HUES64 (cell line): Measurements from ENCODE around the gene TRNAU1AP.
"Not testable (repeated sequence)": the region's sequence is repeated elsewhere in the genome, so short reads cannot be mapped to it uniquely, and the experiment has no call there.

Experiments used
- H3K27ac ChIP-seq: 2 replicates; pipeline ENCODE4 v1.7.0; 2013; ENCODE audit warnings: low read depth, low read length, inconsistent platforms
- H3K27me3 ChIP-seq: 2 replicates; pipeline ENCODE4 v1.6.1; 2013; ENCODE audit warnings: mild to moderate bottlenecking, low read length; ENCODE audit not compliant: insufficient read depth
- H3K36me3 ChIP-seq: 2 replicates; pipeline ENCODE4 v1.6.1; 2013; ENCODE audit warnings: mild to moderate bottlenecking, low read length; ENCODE audit not compliant: insufficient read depth
- H3K4me1 ChIP-seq: 2 replicates; pipeline ENCODE4 v1.6.1; 2013; ENCODE audit warnings: mild to moderate bottlenecking, low read length, moderate library complexity; ENCODE audit not compliant: insufficient read depth
- H3K4me3 ChIP-seq: 2 replicates; pipeline ENCODE4 v1.5.1; 2013; ENCODE audit warnings: mild to moderate bottlenecking, low read length, moderate library complexity
- H3K9ac ChIP-seq: 2 replicates; pipeline ENCODE4 v1.6.1; 2013; ENCODE audit warnings: mild to moderate bottlenecking, low read depth, low read length
- H3K9me3 ChIP-seq: 2 replicates; pipeline ENCODE4 v1.6.1; 2013; ENCODE audit warnings: low read depth, low read length; ENCODE audit not compliant: insufficient read depth
- WGBS: fragments of 150-250, 120-280 bp; methylation state at CpG from one replicate; pipeline ENCODE4 v1.1.7; 2013; ENCODE audit warnings: missing lambda C conversion rate; 5-methylcytosine and 5-hydroxymethylcytosine counted together

The TRNAU1AP gene

DNA sequence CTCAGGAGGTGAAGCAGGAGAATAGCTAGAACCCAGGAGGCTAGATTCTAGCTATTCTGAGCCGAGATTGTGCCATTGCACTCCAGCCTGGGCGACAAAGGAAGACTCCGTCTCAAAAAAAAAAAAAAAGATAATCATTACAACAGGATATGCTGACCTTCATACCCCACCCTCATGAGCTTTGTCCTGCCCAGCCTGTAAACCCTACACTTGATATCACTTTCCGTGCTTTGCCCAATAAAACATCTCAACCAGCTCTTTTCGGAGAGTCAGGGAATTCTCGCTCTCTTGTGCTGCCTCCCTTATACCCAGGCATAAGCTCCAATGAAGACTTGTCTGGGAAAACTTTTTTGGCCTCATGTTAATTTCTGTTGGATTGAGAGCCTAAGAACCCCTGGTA is 1.5 kb upstream of the TRNAU1AP start:
- Histone ChIP-seq H3K4me1 (0 out of 2 replicates have a peak, but pooled peaks cover 5% of the 10 kb centered on the region), H3K27ac (no peak overlapping the region), H3K9me3 (no peaks in the 10 kb centered on the region), H3K27me3 (no peaks in the 10 kb centered on the region), H3K36me3 (peaks cover 12% of the 10 kb centered on the region), H3K9ac (no peak overlapping the region), H3K4me3 (no peak overlapping the region)
- 97% methylated on average over 6 of the region's 6 CpGs for WGBS

DNA sequence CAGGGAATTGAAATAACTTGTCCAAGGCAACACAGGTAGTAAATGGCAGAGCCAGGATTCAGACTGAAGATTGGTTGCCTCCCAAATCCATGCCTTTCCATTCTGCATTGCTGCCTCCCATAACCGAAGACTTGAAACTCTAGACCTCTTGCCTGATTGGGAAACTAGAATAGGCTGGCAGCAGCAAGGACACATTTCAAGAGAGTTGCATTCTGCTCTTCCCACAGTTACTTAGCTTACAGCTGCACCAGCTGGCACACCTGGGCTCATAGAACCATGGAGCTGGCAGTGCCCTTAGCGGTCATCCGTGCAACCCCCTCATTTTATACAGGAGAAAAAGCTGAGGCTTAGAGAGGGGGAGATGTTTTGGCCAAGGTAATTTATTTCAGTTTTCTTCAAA is 8.0 kb downstream of the TRNAU1AP start:
- peaks cover 77% of the 10 kb centered on the region for H3K36me3 ChIP-seq
- H3K4me3 ChIP-seq: no peak overlapping the region
- H3K27ac ChIP-seq: no peak overlapping the region
- no peaks in the 10 kb centered on the region for H3K4me1 ChIP-seq
- no peak overlapping the region for H3K9ac ChIP-seq
- no peaks in the 10 kb centered on the region for H3K9me3 ChIP-seq
- no peaks in the 10 kb centered on the region for H3K27me3 ChIP-seq
- WGBS: 100% methylated on average over 3 of the region's 3 CpGs

DNA sequence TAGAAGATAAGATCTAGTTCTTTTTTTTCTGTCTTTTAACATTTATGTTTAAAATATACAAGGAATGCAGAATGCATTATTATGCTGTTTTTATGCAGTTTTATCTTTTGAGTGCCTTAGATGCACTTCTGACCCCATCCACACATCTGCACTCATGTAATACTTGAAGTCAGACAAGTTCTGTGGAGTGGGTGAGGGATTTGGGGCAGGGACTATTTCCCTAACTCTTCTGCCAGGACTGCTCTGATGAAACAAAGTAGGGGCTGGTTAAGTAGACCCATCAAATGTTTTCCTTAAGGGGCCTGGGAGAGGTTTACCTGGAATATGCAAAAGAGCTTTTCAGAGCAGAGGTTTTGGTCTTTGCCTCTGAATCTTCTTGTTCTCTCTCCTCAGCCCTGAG is 11.4 kb downstream of the TRNAU1AP start:
- H3K36me3 ChIP-seq: peaks cover 88% of the 10 kb centered on the region
- H3K4me3 ChIP-seq: no peak overlapping the region
- no peaks in the 10 kb centered on the region for H3K4me1 ChIP-seq

DNA sequence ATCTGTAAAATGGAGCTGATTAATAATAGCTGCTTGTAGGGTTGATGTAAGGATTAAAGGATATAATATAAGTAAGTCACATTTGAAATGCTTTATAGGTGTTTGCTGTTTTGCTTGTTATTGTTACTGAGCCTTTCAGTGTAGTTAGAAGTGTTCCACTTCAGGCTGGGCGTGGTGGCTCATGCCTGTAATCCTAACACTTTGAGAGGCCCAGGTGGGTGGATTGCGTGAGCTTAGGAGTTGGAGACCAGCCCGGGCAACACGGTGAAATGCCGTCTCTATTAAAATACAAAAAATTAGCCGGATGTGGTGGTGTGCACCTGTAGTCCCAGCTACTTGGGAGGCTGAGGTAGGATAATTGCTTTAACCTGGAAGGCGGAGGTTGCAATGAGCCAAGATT is 12.2 kb downstream of the TRNAU1AP start:
- H3K36me3 ChIP-seq: peaks cover 83% of the 10 kb centered on the region
- H3K27me3 ChIP-seq: no peaks in the 10 kb centered on the region
- H3K9ac ChIP-seq: no peak overlapping the region
- 98% methylated on average over 7 of the region's 7 CpGs for WGBS
- H3K4me1 ChIP-seq: no peaks in the 10 kb centered on the region
- no peak overlapping the region for H3K4me3 ChIP-seq
- H3K9me3 ChIP-seq: no peaks in the 10 kb centered on the region
- no peak overlapping the region for H3K27ac ChIP-seq

More for the DNA sequence above, 11.4 kb downstream of the TRNAU1AP start:
- Histone ChIP-seq H3K27me3 (no peaks in the 10 kb centered on the region), H3K27ac (no peak overlapping the region), H3K9ac (no peak overlapping the region), H3K9me3 (no peaks in the 10 kb centered on the region)

DNA sequence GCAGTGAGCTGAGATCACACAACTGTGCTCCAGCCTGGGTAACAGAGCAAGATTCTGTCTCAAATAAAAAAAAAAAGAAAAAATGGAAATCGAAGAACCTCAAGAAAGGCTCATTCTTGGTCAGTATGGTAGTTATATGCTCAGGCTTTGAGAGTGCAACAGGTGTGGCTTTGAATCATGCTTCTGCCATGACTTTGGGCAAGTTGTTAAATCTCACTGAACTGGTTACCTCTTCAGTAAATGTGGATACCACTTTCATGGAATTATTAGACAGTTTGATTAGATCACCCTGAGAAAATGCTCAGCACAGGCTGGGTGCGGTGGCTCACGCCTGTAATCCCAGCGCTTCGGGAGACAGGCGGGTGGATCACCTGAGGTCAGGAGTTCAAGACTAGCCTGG is 12.8 kb downstream of the TRNAU1AP start:
- Histone ChIP-seq H3K36me3 (peaks cover 82% of the 10 kb centered on the region), H3K27ac (no peak overlapping the region), H3K9me3 (no peaks in the 10 kb centered on the region), H3K4me3 (no peak overlapping the region), H3K27me3 (no peaks in the 10 kb centered on the region), H3K4me1 (no peaks in the 10 kb centered on the region), H3K9ac (no peak overlapping the region)
- WGBS: 97% methylated on average over 6 of the region's 6 CpGs

DNA sequence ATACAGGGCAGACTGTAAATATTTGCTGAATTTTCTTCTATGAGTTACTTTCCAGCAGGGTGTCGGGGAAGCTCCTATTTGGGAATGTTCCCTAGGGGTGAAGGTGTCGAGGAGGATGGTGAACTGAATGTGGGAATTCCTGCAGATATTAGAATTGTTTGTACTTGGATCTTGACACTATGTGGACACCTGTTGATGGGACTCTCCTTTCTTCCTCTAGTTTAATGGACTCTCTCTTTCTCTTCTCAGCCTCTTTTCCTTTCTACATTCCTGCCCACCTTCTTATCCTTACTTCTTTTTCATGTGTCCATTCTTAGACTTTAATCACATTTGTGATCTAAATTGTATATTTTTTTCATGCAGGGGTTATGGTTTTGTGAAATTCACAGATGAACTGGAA is 14.0 kb downstream of the TRNAU1AP start:
- Histone ChIP-seq H3K4me1 (no peaks in the 10 kb centered on the region), H3K36me3 (peaks cover 81% of the 10 kb centered on the region), H3K27me3 (no peaks in the 10 kb centered on the region), H3K9ac (no peak overlapping the region), H3K9me3 (no peaks in the 10 kb centered on the region), H3K4me3 (no peak overlapping the region), H3K27ac (no peak overlapping the region)
- 95% methylated on average over 2 of the region's 2 CpGs for WGBS

DNA sequence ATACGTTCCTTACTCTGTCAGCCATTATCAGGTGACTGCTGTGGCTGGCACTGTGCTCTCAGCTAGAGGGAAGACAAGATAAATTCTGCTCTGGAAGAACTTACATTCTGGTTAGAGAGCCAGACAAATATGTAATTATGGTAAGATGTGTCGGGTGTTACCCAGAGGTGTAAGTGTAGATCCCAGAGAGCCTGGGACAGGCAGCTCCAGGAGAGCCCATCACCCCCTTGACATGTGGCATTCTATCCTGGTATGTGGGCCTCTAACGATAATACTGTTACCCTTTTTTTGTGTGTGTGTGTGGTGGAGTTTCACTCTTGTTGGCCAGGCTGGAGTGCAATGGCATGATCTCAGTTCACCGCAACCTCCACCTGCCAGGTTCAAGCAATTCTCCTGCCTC is 19.0 kb downstream of the TRNAU1AP start:
- whole genome bisulfite sequencing: over 99% methylated on average over 4 of the region's 4 CpGs
- no peak overlapping the region for H3K27ac ChIP-seq
- H3K27me3 ChIP-seq: no peaks in the 10 kb centered on the region
- H3K4me1 ChIP-seq: no peaks in the 10 kb centered on the region
- H3K9me3 ChIP-seq: no peaks in the 10 kb centered on the region
- no peak overlapping the region for H3K4me3 ChIP-seq
- H3K36me3 ChIP-seq: peaks cover 66% of the 10 kb centered on the region
- H3K9ac ChIP-seq: no peak overlapping the region

DNA sequence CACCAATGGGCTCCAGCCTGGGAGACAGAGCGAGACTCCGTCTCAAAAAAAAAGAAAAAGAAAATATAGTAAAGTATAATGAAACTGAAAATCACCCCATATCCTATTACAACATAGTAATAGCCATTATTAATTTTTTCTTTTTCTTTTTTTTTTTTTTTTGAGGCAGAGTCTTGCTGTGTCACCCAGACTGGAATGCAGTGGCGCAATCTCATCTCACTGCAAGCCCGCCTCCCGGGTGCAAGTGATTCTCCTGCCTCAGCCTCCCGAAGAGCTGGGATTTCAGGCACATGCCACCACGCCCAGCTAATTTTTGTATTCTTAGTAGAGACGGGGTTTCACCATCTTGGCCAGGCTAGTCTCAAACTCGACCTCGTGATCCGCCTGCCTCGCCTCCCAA is 20.0 kb downstream of the TRNAU1AP start:
- H3K36me3 ChIP-seq: peaks cover 66% of the 10 kb centered on the region
- H3K27ac ChIP-seq, H3K4me3 ChIP-seq, H3K4me1 ChIP-seq, H3K9me3 ChIP-seq, H3K9ac ChIP-seq, H3K27me3 ChIP-seq: not testable (repeated sequence)
- WGBS: 90% methylated on average over 10 of the region's 12 CpGs

DNA sequence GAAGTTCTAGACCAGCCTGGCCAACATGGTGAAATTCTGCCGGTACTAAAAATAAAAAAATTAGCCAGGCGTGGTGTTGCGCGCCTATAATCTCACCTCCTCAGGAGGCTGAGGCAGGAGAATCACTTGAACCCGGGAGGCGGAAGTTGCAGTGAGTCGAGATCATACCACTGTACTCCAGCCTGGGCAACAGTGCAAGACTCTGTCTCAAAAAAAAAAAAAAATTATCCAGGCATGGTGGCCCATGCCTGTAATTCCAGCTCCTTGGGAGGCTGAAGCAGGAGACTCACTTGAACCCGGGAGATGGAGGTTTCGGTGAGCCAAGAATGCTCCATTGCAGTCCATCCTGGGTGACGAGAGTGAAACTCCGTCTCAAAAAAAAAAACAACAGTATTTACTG is 20.7 kb downstream of the TRNAU1AP start:
- no peak overlapping the region for H3K4me3 ChIP-seq
- no peaks in the 10 kb centered on the region for H3K27me3 ChIP-seq
- H3K9me3 ChIP-seq: no peaks in the 10 kb centered on the region
- H3K27ac ChIP-seq: no peak overlapping the region
- no peak overlapping the region for H3K9ac ChIP-seq
- H3K36me3 ChIP-seq: peaks cover 66% of the 10 kb centered on the region
- 97% methylated on average over 11 of the region's 11 CpGs for WGBS
- no peaks in the 10 kb centered on the region for H3K4me1 ChIP-seq

DNA sequence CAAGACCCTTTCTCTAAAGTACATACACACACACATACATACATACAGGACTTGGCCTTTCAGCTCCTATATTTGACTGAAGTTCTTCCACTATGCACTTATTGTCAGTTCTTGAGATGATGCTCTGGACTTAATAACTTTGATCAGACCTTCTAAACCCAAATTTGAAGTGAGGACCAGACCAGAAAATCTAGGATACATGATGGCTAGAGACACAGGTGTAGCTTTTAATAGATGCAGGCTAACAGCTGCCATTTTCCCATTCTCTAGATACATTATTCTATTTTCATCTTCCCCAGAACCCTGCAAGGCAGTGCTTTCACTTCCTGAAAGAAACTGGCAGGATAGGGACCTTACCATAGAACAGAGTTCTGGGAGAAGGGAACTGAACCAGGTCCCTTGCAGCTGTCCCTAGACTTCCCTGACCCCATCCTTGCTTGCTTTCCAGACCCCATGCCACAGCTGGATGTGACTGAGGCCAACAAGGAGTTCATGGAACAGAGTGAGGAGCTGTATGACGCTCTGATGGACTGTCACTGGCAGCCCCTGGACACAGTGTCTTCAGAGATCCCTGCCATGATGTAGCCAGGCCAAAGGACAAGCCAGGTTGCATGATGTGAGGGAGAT is 24.3 kb downstream of the TRNAU1AP start:
- peaks cover 67% of the 10 kb centered on the region for H3K36me3 ChIP-seq
- no peak overlapping the region for H3K4me3 ChIP-seq
- 81% methylated on average over 1 of the region's 1 CpG for WGBS
- peaks cover 1% of the 10 kb centered on the region; the same call in 1 of the 2 replicates for H3K27me3 ChIP-seq
- H3K27ac ChIP-seq: no peak overlapping the region
- peaks cover 5% of the 10 kb centered on the region; the same call in 1 of the 2 replicates for H3K4me1 ChIP-seq
- no peaks in the 10 kb centered on the region for H3K9me3 ChIP-seq
- H3K9ac ChIP-seq: no peak overlapping the region

DNA sequence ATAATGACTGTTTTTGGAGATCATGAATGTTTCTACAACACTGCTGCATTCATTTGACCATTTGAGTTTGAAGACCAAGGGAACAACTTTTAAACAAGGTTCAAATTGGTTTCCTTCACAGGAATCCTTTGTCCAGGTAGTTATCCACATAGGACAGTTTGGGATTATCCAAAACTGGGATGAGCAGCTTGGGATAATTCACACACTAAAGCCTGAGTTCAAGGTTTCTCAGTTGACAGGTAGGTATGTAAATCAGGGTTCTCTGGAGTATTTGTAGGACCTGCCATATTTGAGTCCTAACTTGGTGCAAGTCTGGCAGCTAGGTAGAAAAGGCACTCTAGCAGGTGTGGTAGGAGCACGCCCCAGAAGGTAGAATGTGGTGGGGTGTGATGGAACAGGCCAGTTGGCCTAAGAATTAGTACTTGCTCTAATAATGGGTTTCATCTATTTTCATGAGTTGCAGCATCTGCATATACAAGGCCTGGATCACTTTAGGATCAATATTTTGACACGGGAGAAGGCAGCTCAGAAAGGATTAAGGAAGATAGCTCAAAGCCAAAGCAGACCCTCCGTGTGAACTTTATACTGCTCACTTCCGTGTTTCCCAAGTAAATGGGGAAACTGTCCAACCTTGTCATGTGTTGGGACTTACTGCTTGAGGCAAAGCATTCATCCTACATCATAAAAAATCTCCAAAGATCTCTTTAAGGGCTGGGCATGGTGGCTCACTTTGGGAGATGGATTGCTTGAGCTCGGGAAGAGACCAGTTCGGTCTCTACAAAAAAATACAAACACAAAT is 25.1 kb downstream of the TRNAU1AP start:
- Histone ChIP-seq H3K9me3 (no peaks in the 10 kb centered on the region), H3K4me3 (no peak overlapping the region), H3K27me3 (peaks cover 6% of the 10 kb centered on the region; the same call in 1 of the 2 replicates), H3K27ac (no peak overlapping the region), H3K9ac (no peak overlapping the region), H3K4me1 (peaks cover 5% of the 10 kb centered on the region; the same call in 1 of the 2 replicates), H3K36me3 (peaks cover 65% of the 10 kb centered on the region)
- WGBS: 94% methylated on average over 6 of the region's 6 CpGs
